Stimulated activated CD4-positive, alpha-beta T cell treated with anti-CD3 and anti-CD28 coated beads, Interleukin-2, amount 100 ng/mL, for 48 hours (primary cell): ENCODE data around the gene APOBEC4.
A peak's percentile ranks its signal among the peaks of the same experiment; 100 is the strongest.
"Not testable (repeated sequence)": the region's sequence is repeated elsewhere in the genome, so short reads cannot be mapped to it uniquely, and the experiment has no call there.

Experiments
- DNase-seq, 2 donors: peaks; one replicate each; pipeline ENCODE4 v3.0.0-alpha.2; 2020

APOBEC4 gene

GRCh38 chr1:183632964-183633363, 20.2 kb downstream of the APOBEC4 start:
- DNase-seq: no peak

- DNase-seq: no peak
Observed at GRCh38 chr1:183632114-183632513, 21.0 kb downstream of the APOBEC4 start.

DNA sequence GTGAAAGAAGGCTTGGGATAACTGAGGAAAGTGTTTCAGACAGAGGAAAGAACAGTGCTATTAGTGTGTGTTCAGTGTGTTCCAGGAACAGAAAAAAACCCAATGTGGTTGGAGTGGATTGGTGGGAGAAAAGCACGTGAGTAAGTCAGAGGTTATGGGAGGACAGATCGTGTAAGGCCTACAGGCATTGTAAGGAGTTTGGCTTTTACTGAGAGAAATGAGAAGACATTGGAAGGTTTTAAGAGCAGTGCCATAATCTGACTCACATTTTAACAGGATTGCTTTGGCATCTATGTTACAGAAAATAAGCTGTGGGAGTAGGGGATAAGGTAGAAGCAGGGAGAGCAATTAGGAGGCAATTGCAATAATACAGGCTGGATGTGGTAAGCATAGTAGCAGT, 22.4 kb downstream of the APOBEC4 start:
- DNase-seq: no peak

- no peak for DNase-seq
Observed at GRCh38 chr1:183628537-183628936, 24.6 kb downstream of the APOBEC4 start.

DNA sequence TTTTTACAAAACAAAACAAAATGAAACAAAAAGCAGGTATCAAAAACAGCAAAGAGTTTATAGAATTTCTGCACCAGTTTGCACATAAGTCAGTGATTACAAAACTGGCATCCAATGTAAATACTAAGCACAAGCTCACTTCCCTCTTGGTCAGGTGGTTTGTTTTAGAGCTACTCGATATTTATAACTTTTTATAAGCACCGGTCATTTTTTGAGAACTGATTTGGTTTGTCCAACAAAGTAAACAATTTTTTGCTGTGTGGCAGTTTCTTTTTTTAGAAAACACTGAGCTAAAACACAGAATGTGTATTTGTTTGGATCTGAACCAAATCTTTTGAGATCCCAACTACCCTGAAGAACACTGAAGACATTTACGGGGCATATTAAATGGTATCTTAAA, 26.9 kb downstream of the APOBEC4 start:
- not testable (repeated sequence) for DNase-seq

- peak; percentile 28 to 31 for DNase-seq
Observed at GRCh38 chr1:183622884-183623785, 30.0 kb downstream of the APOBEC4 start.

GRCh38 chr1:183622013-183622412, 31.1 kb downstream of the APOBEC4 start:
- DNase-seq: no peak

DNA sequence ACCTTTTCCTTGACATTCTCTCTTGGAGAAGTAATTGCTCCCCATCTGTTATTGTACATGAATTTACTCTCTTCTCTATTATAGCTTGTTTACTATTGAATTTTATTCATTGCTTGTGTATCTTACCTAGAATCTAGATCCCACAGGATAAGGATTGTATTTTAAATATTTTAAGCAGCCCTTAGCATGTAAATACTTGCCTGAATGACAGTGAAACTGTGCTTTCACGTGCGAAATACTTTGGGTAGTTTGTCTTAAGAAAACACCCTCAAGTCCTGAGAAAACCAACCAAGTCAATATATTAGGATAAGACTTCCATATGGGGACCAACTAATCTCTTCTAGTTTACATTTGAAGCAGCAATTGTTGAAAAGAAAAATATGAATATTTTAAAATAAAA, 32.8 kb downstream of the APOBEC4 start:
- DNase-seq: no peak

DNA sequence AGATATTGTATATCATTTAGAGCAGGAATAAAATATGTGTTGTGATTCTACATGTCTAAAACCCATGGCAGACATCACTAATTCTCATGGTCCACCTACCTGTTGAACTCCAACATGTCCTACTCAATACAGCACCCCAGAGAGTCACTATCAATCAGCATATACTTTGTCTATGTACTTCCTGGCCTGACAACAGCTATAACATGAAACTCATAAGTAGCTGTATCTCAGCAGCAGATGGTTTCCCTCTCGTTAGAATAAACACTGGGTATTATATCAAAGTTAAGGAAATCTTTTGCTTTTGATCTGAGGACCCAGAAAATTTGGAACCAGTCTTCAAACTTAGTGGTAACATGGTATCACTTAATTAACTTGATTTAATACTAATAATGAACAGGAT, 33.3 kb downstream of the APOBEC4 start:
- DNase-seq: no peak

- not testable (repeated sequence) for DNase-seq
Observed at GRCh38 chr1:183618202-183618601, 34.9 kb downstream of the APOBEC4 start.

- DNase-seq: not testable (repeated sequence)
Observed at GRCh38 chr1:183612975-183613374, 40.1 kb downstream of the APOBEC4 start.

DNA sequence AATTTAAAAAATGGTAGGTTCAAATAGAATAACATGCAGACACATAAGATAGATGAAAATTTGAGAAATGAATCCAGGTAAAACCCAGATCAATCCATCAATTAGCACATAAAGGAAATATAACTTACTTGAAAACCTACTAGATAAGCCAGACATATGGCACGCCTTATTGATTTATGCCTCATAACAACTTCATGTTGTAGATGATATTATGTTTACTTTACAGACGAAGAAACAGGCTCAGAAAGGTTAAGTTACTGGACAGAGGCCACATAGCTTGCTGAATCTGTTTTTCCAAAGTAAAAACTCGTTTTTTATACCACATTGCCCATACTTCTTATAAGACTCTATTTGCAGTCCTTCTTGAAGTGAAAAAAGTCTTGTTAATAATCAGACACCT, 40.7 kb downstream of the APOBEC4 start:
- DNase-seq: no peak

DNA sequence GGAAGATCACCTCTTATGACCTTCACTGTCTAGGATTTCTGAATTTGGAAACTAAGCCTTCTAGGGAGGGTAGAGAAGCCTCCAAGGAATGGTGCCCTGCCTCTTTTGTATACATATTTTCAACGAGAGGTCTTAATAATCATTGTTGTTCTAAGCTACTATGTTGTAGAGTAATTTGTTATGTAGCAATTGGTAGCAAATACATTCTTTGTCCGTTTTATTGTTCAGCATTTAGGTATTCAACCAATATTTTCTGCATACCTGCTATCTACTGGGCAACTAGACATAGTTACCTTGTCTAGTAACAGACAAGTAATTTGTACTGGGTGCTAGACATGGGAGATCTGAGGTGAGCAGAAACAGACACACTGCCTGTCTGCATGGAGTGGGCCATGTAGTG, 42.1 kb downstream of the APOBEC4 start:
- DNase-seq: no peak

GRCh38 chr1:183609759-183610452, 43.2 kb downstream of the APOBEC4 start:
- no peak for DNase-seq

- DNase-seq: no peak
Observed at GRCh38 chr1:183609313-183609712, 43.8 kb downstream of the APOBEC4 start.

DNA sequence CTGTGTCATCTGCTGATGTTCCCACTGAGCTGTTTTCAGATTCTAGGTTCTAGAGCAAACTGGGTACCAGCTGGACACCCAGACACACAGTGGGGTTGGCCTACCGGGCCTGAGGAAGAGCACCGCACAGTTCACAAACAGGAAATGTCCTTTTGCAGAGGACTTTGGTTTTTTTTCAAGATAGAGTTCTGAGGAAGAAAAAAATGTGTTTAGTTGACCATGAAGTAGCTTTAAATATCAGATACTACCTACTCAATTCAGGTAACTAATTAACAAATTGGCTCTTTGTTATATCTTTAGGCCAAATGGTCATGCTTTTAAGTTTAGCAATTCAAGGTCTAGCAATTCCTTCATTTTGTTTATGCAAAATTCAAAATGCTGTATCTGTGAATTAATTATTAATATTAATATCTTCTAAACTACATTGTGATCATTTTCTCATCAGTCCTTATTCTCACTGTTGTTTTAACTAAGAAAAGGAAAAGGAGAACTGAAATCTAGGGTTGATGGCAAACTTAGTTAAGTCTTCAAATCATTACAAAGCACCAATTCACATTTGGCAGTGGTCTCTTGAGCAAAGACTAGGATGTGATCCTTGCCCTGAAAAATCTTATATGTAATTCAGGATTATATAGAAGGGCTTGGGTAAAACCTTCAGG, 45.7 kb downstream of the APOBEC4 start:
- DNase-seq: no peak

DNA sequence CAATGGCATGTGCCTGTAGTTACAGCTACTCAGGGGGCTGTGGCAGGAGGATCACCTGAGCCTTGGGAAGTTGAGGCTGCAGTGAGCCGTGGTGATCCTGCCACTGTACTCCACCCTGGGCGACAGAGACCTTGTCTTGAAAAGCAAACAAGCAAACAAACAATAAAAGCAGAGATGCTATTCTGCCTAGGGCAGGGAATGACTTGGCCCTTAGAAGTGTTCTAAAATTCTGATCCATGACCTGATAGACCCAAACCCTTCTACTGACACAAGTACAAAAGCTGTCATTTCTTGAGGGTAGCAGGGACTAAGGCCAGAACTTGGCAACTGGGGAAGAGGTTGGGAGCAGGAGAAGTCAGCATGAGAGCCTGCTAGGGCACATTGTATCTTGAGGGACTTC, 47.2 kb downstream of the APOBEC4 start:
- no peak for DNase-seq

- no peak for DNase-seq
Observed at GRCh38 chr1:183604815-183605214, 48.3 kb downstream of the APOBEC4 start.

DNA sequence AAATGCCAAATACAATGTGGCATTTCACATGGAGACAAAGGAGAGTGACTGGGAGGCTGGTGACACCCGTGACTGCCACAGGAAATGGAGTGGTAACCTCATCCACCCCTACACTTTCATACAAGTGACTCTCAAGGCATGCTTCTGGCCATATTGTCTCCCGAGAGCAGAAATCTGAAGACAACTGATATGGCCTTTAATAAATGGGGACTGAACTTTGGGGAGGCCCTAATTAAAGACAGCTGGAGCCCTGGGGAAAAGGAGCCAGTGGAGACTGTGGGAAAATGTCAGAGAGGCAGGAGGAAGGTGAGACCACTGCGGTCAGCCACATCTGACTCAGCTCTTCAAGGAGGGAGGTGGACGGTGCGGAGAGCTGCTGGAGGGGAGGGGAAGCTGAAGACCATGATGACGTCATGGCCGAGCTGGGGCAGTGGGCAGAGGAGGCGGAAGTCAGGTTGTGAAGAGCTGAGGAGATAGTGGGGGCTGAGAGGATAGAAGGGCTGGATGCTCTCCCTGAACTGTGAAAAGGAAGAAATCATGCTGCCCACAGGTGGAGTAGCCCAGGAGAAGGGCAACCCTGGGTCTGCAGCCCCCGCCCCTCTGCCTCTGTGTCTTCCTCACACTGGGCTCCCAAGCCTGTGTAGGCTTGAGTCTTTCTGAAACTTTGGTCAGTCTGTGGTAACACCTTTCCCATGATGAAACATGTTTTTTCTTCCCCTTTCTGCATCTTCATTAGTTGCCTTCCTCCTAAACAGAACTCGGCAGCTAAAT, 48.9 kb downstream of the APOBEC4 start:
- no peak for DNase-seq

DNA sequence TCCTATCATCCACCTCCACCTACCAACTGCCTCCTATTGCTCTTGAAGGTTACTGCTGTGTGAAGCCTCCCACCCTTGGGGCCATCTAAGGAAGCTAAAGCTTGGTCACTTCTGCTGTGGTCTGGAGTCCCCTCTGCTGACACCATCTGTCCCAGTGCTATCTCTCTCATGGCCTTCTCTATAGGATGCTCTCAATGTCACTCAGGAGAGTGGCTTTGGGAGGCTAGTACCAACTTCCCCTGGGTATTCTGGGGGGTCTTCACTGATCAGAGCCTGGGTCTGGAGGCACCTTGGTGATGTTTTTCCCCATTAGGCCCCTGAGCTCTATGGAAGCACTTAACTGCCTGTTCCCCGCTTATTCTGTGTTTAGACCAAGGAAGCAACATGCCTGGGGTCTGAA, 50.6 kb downstream of the APOBEC4 start:
- DNase-seq: no peak

DNA sequence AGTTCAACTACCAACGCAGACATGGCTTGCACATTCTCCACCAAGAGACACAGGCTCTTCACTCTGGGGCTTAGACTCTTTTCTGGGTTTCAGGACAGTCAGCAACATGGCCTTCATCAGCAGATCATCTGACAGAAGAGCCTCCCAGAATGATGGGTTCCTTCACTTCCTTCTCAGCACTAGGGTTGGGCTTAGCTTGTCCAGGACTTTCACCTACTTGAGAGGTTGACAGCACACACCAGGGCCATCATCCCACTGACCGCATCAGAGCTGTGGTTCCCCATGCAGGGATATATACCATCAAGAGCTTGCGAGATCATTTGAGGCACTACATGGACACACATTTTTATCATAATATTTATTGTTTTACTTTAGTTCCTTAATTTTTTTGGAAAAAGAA, 52.5 kb downstream of the APOBEC4 start:
- DNase-seq: no peak

- no peak for DNase-seq
Observed at GRCh38 chr1:183600136-183600535, 53.0 kb downstream of the APOBEC4 start.

DNA sequence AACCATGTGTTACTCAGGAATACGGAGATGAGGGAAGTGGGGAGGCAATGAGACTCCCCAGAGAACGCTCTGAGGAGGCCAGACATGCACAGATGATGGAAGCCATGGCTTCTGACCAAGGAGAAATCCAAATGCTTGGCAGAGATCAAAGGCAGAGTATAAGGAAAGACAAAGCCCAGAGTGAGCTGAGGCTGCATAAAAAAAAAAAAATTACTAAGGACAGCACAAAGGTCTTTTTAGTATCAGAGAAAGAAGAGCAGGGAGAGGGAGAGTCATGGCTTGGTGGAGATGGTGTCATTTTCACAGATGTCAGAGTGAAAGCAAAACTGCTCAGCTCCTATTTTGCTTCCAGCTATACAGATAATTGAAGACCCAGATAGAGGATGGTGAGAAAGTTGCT, 54.7 kb downstream of the APOBEC4 start:
- no peak for DNase-seq
